ENCODE data around the gene ASB15. TPM values are rescaled to one million over a fixed set of nuclear protein-coding genes. Genes with fewer than 3 reads are reported as not detected.

The ASB15 gene
- total and polyA plus RNA-seq, 5 donors, result 15.6 to 56.7 (median 25.2) TPM

GRCh38 chr7:123680580-123680979 lies 79.0 kb downstream of the ASB15 start:
- H3K27ac ChIP-seq (ENCODE audit: low read length), result no peak overlapping the region
- WGBS, result 66% methylated on average over 3 of the region's 3 CpGs
- no peaks in the 10 kb centered on the region for H3K27me3 ChIP-seq (ENCODE audit: control insufficient read depth, insufficient read depth)
- no peaks in the 10 kb centered on the region for H3K9me3 ChIP-seq (ENCODE audit: control insufficient read depth, low read length)
- no peak for ATAC-seq
- no peak overlapping the region for H3K4me3 ChIP-seq (ENCODE audit: low read length)
- peaks cover 2% of the 10 kb centered on the region for H3K4me1 ChIP-seq (ENCODE audit: control insufficient read depth, insufficient read depth, low read length)
- intact Hi-C loops (cut with DNase I), result loop anchor here in 3 of 4 donors (5.0 to 10.0 kb wide), 3 partner anchors 46 to 187 kb away; no protein-coding TSS in a partner anchor
- no peak for DNase-seq

GRCh38 chr7:123681561-123681960 lies 79.9 kb downstream of the ASB15 start:
- Histone ChIP-seq H3K4me1 (ENCODE audit: control insufficient read depth, insufficient read depth, low read length) (peaks cover 2% of the 10 kb centered on the region), H3K27ac (ENCODE audit: low read length) (no peak overlapping the region)
- 43% methylated on average over 2 of the region's 2 CpGs for WGBS

GRCh38 chr7:123682690-123683089 lies 81.1 kb downstream of the ASB15 start:
- H3K27me3 ChIP-seq (ENCODE audit: control insufficient read depth, insufficient read depth), result no peaks in the 10 kb centered on the region
- ATAC-seq (peak; percentile 39 to 43), DNase-seq (no peak)
- H3K27ac ChIP-seq (ENCODE audit: low read length), result no peak overlapping the region
- WGBS, result 70% methylated on average over 1 of the region's 1 CpG
- peaks cover 2% of the 10 kb centered on the region for H3K4me1 ChIP-seq (ENCODE audit: control insufficient read depth, insufficient read depth, low read length)
- H3K9me3 ChIP-seq (ENCODE audit: control insufficient read depth, low read length), result no peaks in the 10 kb centered on the region
- no peak overlapping the region for H3K4me3 ChIP-seq (ENCODE audit: low read length)
- intact Hi-C loops (cut with DNase I), result loop anchor here in 3 of 4 donors (5.0 to 10.0 kb wide), 3 partner anchors 48 to 185 kb away; no protein-coding TSS in a partner anchor

More at GRCh38 chr7:123681561-123681960, 79.9 kb downstream of the ASB15 start:
- ATAC-seq, result peak; percentile 88 to 90
- DNase-seq, result no peak
- intact Hi-C loops (cut with DNase I), result loop anchor here in 3 of 4 donors (5.0 to 10.0 kb wide), 3 partner anchors 47 to 186 kb away; no protein-coding TSS in a partner anchor
- H3K9me3 ChIP-seq (ENCODE audit: control insufficient read depth, low read length), result no peaks in the 10 kb centered on the region
- no peaks in the 10 kb centered on the region for H3K27me3 ChIP-seq (ENCODE audit: control insufficient read depth, insufficient read depth)
- H3K4me3 ChIP-seq (ENCODE audit: low read length), result no peak overlapping the region

- Histone ChIP-seq H3K27ac (ENCODE audit: low read length) (no peak overlapping the region), H3K27me3 (ENCODE audit: control insufficient read depth, insufficient read depth) (no peaks in the 10 kb centered on the region), H3K4me3 (ENCODE audit: low read length) (no peak overlapping the region), H3K9me3 (ENCODE audit: control insufficient read depth, low read length) (no peaks in the 10 kb centered on the region), H3K4me1 (ENCODE audit: control insufficient read depth, insufficient read depth, low read length) (no peaks in the 10 kb centered on the region)
- no peak for DNase-seq
- intact Hi-C loops (cut with DNase I), result loop anchor here in 2 of 4 donors (10.0 kb wide), 2 partner anchors 52 to 178 kb away; no protein-coding TSS in a partner anchor
- ATAC-seq, result no peak
- 95% methylated on average over 2 of the region's 2 CpGs for WGBS
Observed at GRCh38 chr7:123687161-123687560, 85.5 kb downstream of the ASB15 start.

GRCh38 chr7:123687727-123688126 lies 86.1 kb downstream of the ASB15 start:
- H3K4me1 ChIP-seq (ENCODE audit: control insufficient read depth, insufficient read depth, low read length), result no peaks in the 10 kb centered on the region
- no peak overlapping the region for H3K27ac ChIP-seq (ENCODE audit: low read length)
- intact Hi-C loops (cut with DNase I), result loop anchor here in 2 of 4 donors (10.0 kb wide), 2 partner anchors 53 to 177 kb away; no protein-coding TSS in a partner anchor
- DNase-seq, result no peak
- H3K4me3 ChIP-seq (ENCODE audit: low read length), result no peak overlapping the region
- 96% methylated on average over 1 of the region's 1 CpG for WGBS
- ATAC-seq, result no peak
- H3K9me3 ChIP-seq (ENCODE audit: control insufficient read depth, low read length), result no peaks in the 10 kb centered on the region
- H3K27me3 ChIP-seq (ENCODE audit: control insufficient read depth, insufficient read depth), result no peaks in the 10 kb centered on the region

Other genes with a start within 250 kb of the ASB15 start
- gene IQUB, start 67.2 kb upstream of the ASB15 start, total RNA-seq, result under 1 TPM; 0.41 to 0.79 (median 0.62) TPM
- 0.07 TPM for gene IQUB, start 67.2 kb upstream of the ASB15 start, polyA plus RNA-seq
- gene NDUFA5, start 44.0 kb upstream of the ASB15 start, total RNA-seq, result 100 to 1,000 TPM; 270 to 342 (median 313) TPM
- gene NDUFA5, start 44.0 kb upstream of the ASB15 start, polyA plus RNA-seq, result 375 TPM
- gene LMOD2, start 54.0 kb downstream of the ASB15 start, total RNA-seq, result 100 to 1,000 TPM; 258 to 704 (median 329) TPM
- 849 TPM for gene LMOD2, start 54.0 kb downstream of the ASB15 start, polyA plus RNA-seq
- gene WASL, start 147.2 kb downstream of the ASB15 start, total RNA-seq, result 10 to 100 TPM; 24.7 to 32.5 (median 28.6) TPM
- 16.9 TPM for gene WASL, start 147.2 kb downstream of the ASB15 start, polyA plus RNA-seq
- gene HYAL4, start 243.3 kb downstream of the ASB15 start, total RNA-seq, result under 1 TPM in 2 of 4 donors, not detected in 2; 0.41 to 0.42 TPM
- gene HYAL4, start 243.3 kb downstream of the ASB15 start, polyA plus RNA-seq, result not detected